ENCODE measurements around the gene TFDP3. TPM values are rescaled to one million over a fixed set of nuclear protein-coding genes. Genes with fewer than 3 reads are reported as not detected.

TFDP3 gene
- total and polyA plus RNA-seq, 10 of the 15 experiments (the other 5 are each of a cell fraction or from before 2014, with no cell fraction given), result 0.14 TPM; not detected in 9

GRCh38 chrX:133215017-133215416, 3.1 kb downstream of the TFDP3 start:
- SMC1A ChIA-PET (ENCODE audit: uncharacterized antibody, unreplicated experiment), result no interaction called here
- DNase-seq (ENCODE audit: low read depth, low spot score) (no peak), ATAC-seq (no peak)
- TF ChIP-seq BHLHE40 (IDR thresholded peaks at IDR 0.05; ENCODE audit: borderline replicate concordance in 1 of 2, low read depth in 2 of 2, low read length in 1 of 2) (no peak), PAX5 (IDR thresholded peaks at IDR 0.05; ENCODE audit: borderline replicate concordance, low read depth, low read length) (no peak), SIN3A (IDR thresholded peaks at IDR 0.05; ENCODE audit: low read depth, low read length) (no peak), HSF1 (IDR thresholded peaks at IDR 0.05; ENCODE audit: low read depth, low read length) (no peak), SMAD1 (IDR thresholded peaks at IDR 0.05; ENCODE audit: low read depth, partially characterized antibody) (no peak), ZNF274 (IDR thresholded peaks at IDR 0.05; ENCODE audit: insufficient read depth, insufficient read length) (no peak), RUNX3 (IDR thresholded peaks at IDR 0.05; ENCODE audit: low read length) (no peak), CUX1 (IDR thresholded peaks at IDR 0.05; ENCODE audit: insufficient replicate concordance, low read depth, low read length) (no peak), CBX3 (IDR thresholded peaks at IDR 0.05; ENCODE audit: borderline replicate concordance, low read depth) (no peak)
- TF ChIP-seq, protein P1, sequence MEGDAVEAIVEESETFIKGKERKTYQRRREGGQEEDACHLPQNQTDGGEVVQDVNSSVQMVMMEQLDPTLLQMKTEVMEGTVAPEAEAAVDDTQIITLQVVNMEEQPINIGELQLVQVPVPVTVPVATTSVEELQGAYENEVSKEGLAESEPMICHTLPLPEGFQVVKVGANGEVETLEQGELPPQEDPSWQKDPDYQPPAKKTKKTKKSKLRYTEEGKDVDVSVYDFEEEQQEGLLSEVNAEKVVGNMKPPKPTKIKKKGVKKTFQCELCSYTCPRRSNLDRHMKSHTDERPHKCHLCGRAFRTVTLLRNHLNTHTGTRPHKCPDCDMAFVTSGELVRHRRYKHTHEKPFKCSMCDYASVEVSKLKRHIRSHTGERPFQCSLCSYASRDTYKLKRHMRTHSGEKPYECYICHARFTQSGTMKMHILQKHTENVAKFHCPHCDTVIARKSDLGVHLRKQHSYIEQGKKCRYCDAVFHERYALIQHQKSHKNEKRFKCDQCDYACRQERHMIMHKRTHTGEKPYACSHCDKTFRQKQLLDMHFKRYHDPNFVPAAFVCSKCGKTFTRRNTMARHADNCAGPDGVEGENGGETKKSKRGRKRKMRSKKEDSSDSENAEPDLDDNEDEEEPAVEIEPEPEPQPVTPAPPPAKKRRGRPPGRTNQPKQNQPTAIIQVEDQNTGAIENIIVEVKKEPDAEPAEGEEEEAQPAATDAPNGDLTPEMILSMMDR (IDR thresholded peaks at IDR 0.05 in 2 of 3, conservative IDR thresholded peaks at IDR 0.05 in 1 of 3; ENCODE audit: control insufficient read depth in 2 of 3, extremely low read depth in 1 of 3, insufficient read depth in 1 of 3, low read depth in 3 of 3, low read length in 3 of 3), result no peak
- TF ChIP-seq, protein P2, sequence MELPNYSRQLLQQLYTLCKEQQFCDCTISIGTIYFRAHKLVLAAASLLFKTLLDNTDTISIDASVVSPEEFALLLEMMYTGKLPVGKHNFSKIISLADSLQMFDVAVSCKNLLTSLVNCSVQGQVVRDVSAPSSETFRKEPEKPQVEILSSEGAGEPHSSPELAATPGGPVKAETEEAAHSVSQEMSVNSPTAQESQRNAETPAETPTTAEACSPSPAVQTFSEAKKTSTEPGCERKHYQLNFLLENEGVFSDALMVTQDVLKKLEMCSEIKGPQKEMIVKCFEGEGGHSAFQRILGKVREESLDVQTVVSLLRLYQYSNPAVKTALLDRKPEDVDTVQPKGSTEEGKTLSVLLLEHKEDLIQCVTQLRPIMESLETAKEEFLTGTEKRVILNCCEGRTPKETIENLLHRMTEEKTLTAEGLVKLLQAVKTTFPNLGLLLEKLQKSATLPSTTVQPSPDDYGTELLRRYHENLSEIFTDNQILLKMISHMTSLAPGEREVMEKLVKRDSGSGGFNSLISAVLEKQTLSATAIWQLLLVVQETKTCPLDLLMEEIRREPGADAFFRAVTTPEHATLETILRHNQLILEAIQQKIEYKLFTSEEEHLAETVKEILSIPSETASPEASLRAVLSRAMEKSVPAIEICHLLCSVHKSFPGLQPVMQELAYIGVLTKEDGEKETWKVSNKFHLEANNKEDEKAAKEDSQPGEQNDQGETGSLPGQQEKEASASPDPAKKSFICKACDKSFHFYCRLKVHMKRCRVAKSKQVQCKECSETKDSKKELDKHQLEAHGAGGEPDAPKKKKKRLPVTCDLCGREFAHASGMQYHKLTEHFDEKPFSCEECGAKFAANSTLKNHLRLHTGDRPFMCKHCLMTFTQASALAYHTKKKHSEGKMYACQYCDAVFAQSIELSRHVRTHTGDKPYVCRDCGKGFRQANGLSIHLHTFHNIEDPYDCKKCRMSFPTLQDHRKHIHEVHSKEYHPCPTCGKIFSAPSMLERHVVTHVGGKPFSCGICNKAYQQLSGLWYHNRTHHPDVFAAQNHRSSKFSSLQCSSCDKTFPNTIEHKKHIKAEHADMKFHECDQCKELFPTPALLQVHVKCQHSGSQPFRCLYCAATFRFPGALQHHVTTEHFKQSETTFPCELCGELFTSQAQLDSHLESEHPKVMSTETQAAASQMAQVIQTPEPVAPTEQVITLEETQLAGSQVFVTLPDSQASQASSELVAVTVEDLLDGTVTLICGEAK (IDR thresholded peaks at IDR 0.05; ENCODE audit: borderline replicate concordance), result no peak

More at GRCh38 chrX:133215017-133215416, 3.1 kb downstream of the TFDP3 start:
- ChIA-PET RAD21 (ENCODE audit: unreplicated experiment) (interaction anchor here (0.6 to 1.3 kb wide), 2 partner anchors 210 to 212 kb away, joined by 3 read pairs; no protein-coding TSS in a partner anchor), POLR2A (no interaction called here), CTCF (interaction anchor here (0.6 to 1.3 kb wide), 5 partner anchors 8 to 218 kb away, joined by 3 to 7 read pairs (median 3); no protein-coding TSS in a partner anchor)
- Histone ChIP-seq H3K4me2 (ENCODE audit: control insufficient read depth, insufficient read depth) (no peak overlapping the region), H3K79me2 (ENCODE audit: control insufficient read depth, insufficient read depth, low read length) (no peaks in the 10 kb centered on the region), H3K9ac (ENCODE audit: control insufficient read depth, insufficient read depth, low read length) (no peak overlapping the region), H3K4me3 (no peak overlapping the region), H3K27me3 (replicated peaks in 1 of 2; ENCODE audit: control insufficient read depth in 2 of 2, insufficient read depth in 2 of 2, low read length in 1 of 2) (no peaks in the 10 kb centered on the region), H2AFZ (ENCODE audit: control insufficient read depth, low read depth, low read length) (no peak overlapping the region), H4K20me1 (ENCODE audit: control insufficient read depth, insufficient read depth) (no peaks in the 10 kb centered on the region), H3K36me3 (ENCODE audit: control insufficient read depth in 2 of 2, insufficient read depth in 2 of 2, low read length in 1 of 2) (no peaks in the 10 kb centered on the region), H3K9me3 (replicated peaks; ENCODE audit: control insufficient read depth, insufficient read depth, low read length) (no peaks in the 10 kb centered on the region), H3K4me1 (ENCODE audit: control insufficient read depth, insufficient read depth, low read length) (no peaks in the 10 kb centered on the region), H3K27ac (ENCODE audit: control insufficient read depth, insufficient read depth) (no peak overlapping the region)
- no TSS peak for BruUV-seq (replicated peaks)
- no peak for FAIRE-seq
- intact Hi-C loops (cut with micrococcal nuclease; ENCODE audit: unreplicated experiment), result no loop called here
- whole genome bisulfite sequencing (ENCODE audit: insufficient coverage, insufficient replicate concordance, low lambda C conversion rate, missing lambda C conversion rate), result 0% methylated on average over 3 of the region's 3 CpGs
- in situ Hi-C loops (cut with MboI), result no loop called here
